ENCODE data around the gene COL15A1.

The COL15A1 gene

GRCh38 chr9:98992885-98993569, 49.3 kb downstream of the COL15A1 start:
- no peak for DNase-seq
- Histone ChIP-seq H3K27me3 (replicated peaks) (no peaks in the 10 kb centered on the region), H3K4me3 (ENCODE audit: low read depth, low read length) (no peak overlapping the region), H3K36me3 (replicated peaks) (no peaks in the 10 kb centered on the region), H3K27ac (no peak overlapping the region)
- in situ Hi-C loops (cut with HindIII; ENCODE audit: low pct_ligation_motif_present, low sequenced_read_pairs), result loop anchor here (25.0 kb wide), 1 partner anchor 131 kb away; no protein-coding TSS in a partner anchor
- TF ChIP-seq CTCF (IDR thresholded peaks at IDR 0.05; ENCODE audit: low read depth, low read length, missing control alignments), result no peak

GRCh38 chr9:98993570-98993945, 49.9 kb downstream of the COL15A1 start:
- H3K27ac ChIP-seq, result no peak overlapping the region
- TF ChIP-seq CTCF (IDR thresholded peaks at IDR 0.05; ENCODE audit: low read depth, low read length, missing control alignments), result no peak
- peak; percentile 60 for DNase-seq
- in situ Hi-C loops (cut with HindIII; ENCODE audit: low pct_ligation_motif_present, low sequenced_read_pairs), result loop anchor here (25.0 kb wide), 1 partner anchor 131 kb away; no protein-coding TSS in a partner anchor
- no peak overlapping the region for H3K4me3 ChIP-seq (ENCODE audit: low read depth, low read length)
- H3K36me3 ChIP-seq (replicated peaks), result no peaks in the 10 kb centered on the region
- no peaks in the 10 kb centered on the region for H3K27me3 ChIP-seq (replicated peaks)

GRCh38 chr9:98994172-98995058, 50.7 kb downstream of the COL15A1 start:
- in situ Hi-C loops (cut with HindIII; ENCODE audit: low pct_ligation_motif_present, low sequenced_read_pairs), result loop anchor here (25.0 kb wide), 1 partner anchor 132 kb away; no protein-coding TSS in a partner anchor
- Histone ChIP-seq H3K27ac (no peak overlapping the region), H3K36me3 (replicated peaks) (no peaks in the 10 kb centered on the region), H3K27me3 (replicated peaks) (no peaks in the 10 kb centered on the region), H3K4me3 (ENCODE audit: low read depth, low read length) (no peak overlapping the region)
- DNase-seq, result no peak
- no peak for TF ChIP-seq CTCF (IDR thresholded peaks at IDR 0.05; ENCODE audit: low read depth, low read length, missing control alignments)

- in situ Hi-C loops (cut with HindIII; ENCODE audit: low pct_ligation_motif_present, low sequenced_read_pairs), result loop anchor here (25.0 kb wide), 1 partner anchor 133 kb away; no protein-coding TSS in a partner anchor
- DNase-seq, result no peak
- H3K27me3 ChIP-seq (replicated peaks), result no peaks in the 10 kb centered on the region
- no peaks in the 10 kb centered on the region for H3K36me3 ChIP-seq (replicated peaks)
- no peak overlapping the region for H3K4me3 ChIP-seq (ENCODE audit: low read depth, low read length)
- TF ChIP-seq CTCF (IDR thresholded peaks at IDR 0.05; ENCODE audit: low read depth, low read length, missing control alignments), result no peak
- H3K27ac ChIP-seq, result no peak overlapping the region
Measured at GRCh38 chr9:98995059-98995671, 51.5 kb downstream of the COL15A1 start.

GRCh38 chr9:98995971-98996504, 52.3 kb downstream of the COL15A1 start:
- in situ Hi-C loops (cut with HindIII; ENCODE audit: low pct_ligation_motif_present, low sequenced_read_pairs), result loop anchor here (25.0 kb wide), 1 partner anchor 134 kb away; no protein-coding TSS in a partner anchor
- no peak for TF ChIP-seq CTCF (IDR thresholded peaks at IDR 0.05; ENCODE audit: low read depth, low read length, missing control alignments)
- H3K36me3 ChIP-seq (replicated peaks), result no peaks in the 10 kb centered on the region
- H3K27ac ChIP-seq, result no peak overlapping the region
- DNase-seq, result no peak
- no peak overlapping the region for H3K4me3 ChIP-seq (ENCODE audit: low read depth, low read length)
- no peaks in the 10 kb centered on the region for H3K27me3 ChIP-seq (replicated peaks)
